A673 (cell line): ENCODE data around the gene TESK2. TPM values are rescaled to one million over a fixed set of nuclear protein-coding genes. Genes with fewer than 3 reads are reported as not detected.

ENCODE experiments used
- BruUV-seq: library from RNA; stranded (reverse); fragments of 400-500 nt; replicated peaks from 2 replicates; lab custom pipeline; 2021; lab: Mats Ljungman, UMichigan
- CTCF ChIA-PET: fragments of 300-600 bp; sonication (Branson Sonifier 250); formaldehyde crosslinking; loops from one replicate; lab custom pipeline; 2022; ENCODE audit warnings: antibody characterized with exemption; lab: Charles Lee
- POLR2A ChIA-PET: fragments of 300-600 bp; sonication (Branson Sonifier 250); formaldehyde crosslinking; loops from one replicate; lab custom pipeline; 2022; ENCODE audit warnings: antibody characterized with exemption; ENCODE audit not compliant: low non-redundant PET; lab: Charles Lee
- DNase-seq: peaks from one replicate; pipeline ENCODE4 v3.0.0-alpha.2; 2015; ENCODE audit warnings: low spot score
- H3K27ac ChIP-seq: fragments of 200-600 bp; sonication (generic); 2 replicates; pipeline ENCODE4 v1.5.1; 2016; ENCODE audit warnings: mixed run types, low read depth, mild to moderate bottlenecking, mixed read lengths, antibody characterized with exemption, low read length; ENCODE audit not compliant: poor library complexity, severe bottlenecking
- H3K27me3 ChIP-seq: fragments of 200-600 bp; sonication (generic); replicated peaks from 2 replicates; pipeline ENCODE4 v1.6.1; 2017; ENCODE audit warnings: mixed run types, low read depth, mild to moderate bottlenecking, mixed read lengths, antibody characterized with exemption, low read length; ENCODE audit not compliant: insufficient read depth, poor library complexity
- H3K36me3 ChIP-seq: fragments of 200-600 bp; sonication (generic); 2 replicates; pipeline ENCODE4 v1.6.1; 2016; ENCODE audit warnings: mixed run types, mild to moderate bottlenecking, mixed read lengths, antibody characterized with exemption, low read length; ENCODE audit not compliant: insufficient read depth, poor library complexity, severe bottlenecking
- H3K4me1 ChIP-seq: fragments of 200-600 bp; sonication (generic); 2 replicates; pipeline ENCODE4 v1.6.1; 2017; ENCODE audit warnings: mixed run types, mild to moderate bottlenecking, mixed read lengths, antibody characterized with exemption, low read length; ENCODE audit not compliant: insufficient read depth, poor library complexity, severe bottlenecking
- H3K4me3 ChIP-seq: fragments of 200-600 bp; sonication (generic); 2 replicates; pipeline ENCODE4 v1.5.1; 2016; ENCODE audit warnings: low read depth, mixed run types, mild to moderate bottlenecking, mixed read lengths, low read length; ENCODE audit not compliant: poor library complexity, severe bottlenecking
- H3K9me3 ChIP-seq: fragments of 200-600 bp; sonication (generic); 2 replicates; pipeline ENCODE4 v1.6.1; 2016; ENCODE audit warnings: mixed run types, low read depth, mild to moderate bottlenecking, mixed read lengths, antibody characterized with exemption, low read length; ENCODE audit not compliant: poor library complexity, severe bottlenecking
- EZH2 ChIP-seq: fragments of 200-600 bp; sonication (generic); IDR thresholded peaks from 2 replicates; pipeline ENCODE4 v1.6.1; 2017; ENCODE audit warnings: borderline replicate concordance, low read depth, mild to moderate bottlenecking, mixed read lengths, antibody characterized with exemption, low read length; ENCODE audit not compliant: poor library complexity, severe bottlenecking
- intact Hi-C: fragments of 100-400 bp; cut with micrococcal nuclease; formaldehyde crosslinking; loops from one replicate; pipeline ENCODE4 v1.10.0; 2022; ENCODE audit not compliant: unreplicated experiment
- total RNA-seq: library from RNA; stranded (reverse); gene quantifications from 2 replicates; pipeline ENCODE4 v1.2.3, GENCODE V29; 2021
- TF ChIP-seq, protein P1 (sequence below): fragments of 300-800, 200-600 bp; sonication (generic); conservative IDR thresholded peaks from 2 replicates; pipeline ENCODE4 v1.5.1; 2017; ENCODE audit warnings: low read depth, mild to moderate bottlenecking, antibody characterized with exemption, low read length, moderate library complexity, mixed read lengths

The TESK2 gene
- total RNA-seq, 1 experiment from 2014 or later: 0.75 TPM

DNA sequence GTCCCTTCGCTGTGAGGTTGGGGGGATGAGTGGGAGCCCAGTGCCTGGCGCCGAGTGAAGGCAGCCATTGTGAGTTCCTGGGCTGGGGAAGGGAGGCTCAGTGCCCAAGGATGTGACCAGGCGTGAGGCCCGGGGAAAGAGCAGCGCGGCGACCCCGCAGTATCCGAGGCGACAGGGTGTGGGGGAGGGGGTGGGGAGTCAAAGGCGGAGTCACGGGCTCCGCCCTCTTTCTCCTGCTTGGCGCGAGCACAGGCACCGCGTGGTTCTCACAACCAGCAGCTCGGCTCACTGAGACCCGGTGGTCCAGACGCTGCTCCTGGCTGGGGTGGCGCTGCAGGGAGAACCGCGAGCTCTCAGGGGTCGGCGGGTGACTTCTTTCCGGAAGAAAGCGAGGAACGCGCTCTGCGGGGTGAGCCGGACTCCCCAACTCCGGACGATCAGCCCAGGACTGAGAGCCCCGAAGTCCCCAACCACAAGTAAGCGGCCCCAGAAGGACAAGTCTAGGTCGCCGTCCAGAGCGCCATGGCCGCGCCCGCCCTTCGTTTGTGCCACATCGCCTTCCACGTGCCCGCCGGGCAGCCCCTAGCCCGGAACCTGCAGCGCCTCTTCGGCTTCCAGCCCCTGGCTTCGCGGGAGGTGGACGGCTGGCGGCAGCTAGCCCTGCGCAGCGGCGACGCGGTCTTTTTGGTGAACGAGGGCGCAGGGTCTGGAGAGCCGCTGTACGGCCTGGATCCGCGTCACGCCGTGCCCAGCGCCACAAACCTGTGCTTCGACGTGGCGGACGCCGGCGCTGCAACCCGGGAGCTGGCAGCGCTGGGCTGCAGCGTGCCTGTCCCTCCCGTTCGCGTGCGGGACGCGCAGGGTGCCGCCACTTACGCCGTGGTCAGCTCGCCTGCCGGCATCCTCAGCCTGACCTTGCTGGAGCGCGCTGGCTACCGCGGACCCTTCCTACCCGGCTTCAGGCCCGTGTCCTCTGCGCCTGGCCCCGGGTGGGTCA, 164.0 kb downstream of the TESK2 start, which contains the start of gene HPDL:
HPDL (plus strand) TSS at position 269 of the 997 bp plus-strand sequence; CDS start at position 523, 254 bp downstream.
- H3K36me3 ChIP-seq: no peaks in the 10 kb centered on the region
- intact Hi-C loops: no loop called here
- H3K4me3 ChIP-seq: peak within 1 kb of the TSS; percentile 33
- H3K4me1 ChIP-seq: peaks cover 26% of the 10 kb centered on the region
- DNase-seq: peak; percentile 71
- POLR2A ChIA-PET: no interaction called here
- no peaks in the 10 kb centered on the region for H3K27me3 ChIP-seq
- H3K27ac ChIP-seq: peak within 1 kb of the TSS; percentile 57
- no peak for TF ChIP-seq EZH2
- TF ChIP-seq, protein P1, sequence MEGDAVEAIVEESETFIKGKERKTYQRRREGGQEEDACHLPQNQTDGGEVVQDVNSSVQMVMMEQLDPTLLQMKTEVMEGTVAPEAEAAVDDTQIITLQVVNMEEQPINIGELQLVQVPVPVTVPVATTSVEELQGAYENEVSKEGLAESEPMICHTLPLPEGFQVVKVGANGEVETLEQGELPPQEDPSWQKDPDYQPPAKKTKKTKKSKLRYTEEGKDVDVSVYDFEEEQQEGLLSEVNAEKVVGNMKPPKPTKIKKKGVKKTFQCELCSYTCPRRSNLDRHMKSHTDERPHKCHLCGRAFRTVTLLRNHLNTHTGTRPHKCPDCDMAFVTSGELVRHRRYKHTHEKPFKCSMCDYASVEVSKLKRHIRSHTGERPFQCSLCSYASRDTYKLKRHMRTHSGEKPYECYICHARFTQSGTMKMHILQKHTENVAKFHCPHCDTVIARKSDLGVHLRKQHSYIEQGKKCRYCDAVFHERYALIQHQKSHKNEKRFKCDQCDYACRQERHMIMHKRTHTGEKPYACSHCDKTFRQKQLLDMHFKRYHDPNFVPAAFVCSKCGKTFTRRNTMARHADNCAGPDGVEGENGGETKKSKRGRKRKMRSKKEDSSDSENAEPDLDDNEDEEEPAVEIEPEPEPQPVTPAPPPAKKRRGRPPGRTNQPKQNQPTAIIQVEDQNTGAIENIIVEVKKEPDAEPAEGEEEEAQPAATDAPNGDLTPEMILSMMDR: no peak
- no peaks in the 10 kb centered on the region for H3K9me3 ChIP-seq
- no TSS peak for BruUV-seq
- CTCF ChIA-PET: interaction anchor here (1.1 kb wide), 1 partner anchor 23 kb away, joined by 10 read pairs; no protein-coding TSS in a partner anchor

DNA sequence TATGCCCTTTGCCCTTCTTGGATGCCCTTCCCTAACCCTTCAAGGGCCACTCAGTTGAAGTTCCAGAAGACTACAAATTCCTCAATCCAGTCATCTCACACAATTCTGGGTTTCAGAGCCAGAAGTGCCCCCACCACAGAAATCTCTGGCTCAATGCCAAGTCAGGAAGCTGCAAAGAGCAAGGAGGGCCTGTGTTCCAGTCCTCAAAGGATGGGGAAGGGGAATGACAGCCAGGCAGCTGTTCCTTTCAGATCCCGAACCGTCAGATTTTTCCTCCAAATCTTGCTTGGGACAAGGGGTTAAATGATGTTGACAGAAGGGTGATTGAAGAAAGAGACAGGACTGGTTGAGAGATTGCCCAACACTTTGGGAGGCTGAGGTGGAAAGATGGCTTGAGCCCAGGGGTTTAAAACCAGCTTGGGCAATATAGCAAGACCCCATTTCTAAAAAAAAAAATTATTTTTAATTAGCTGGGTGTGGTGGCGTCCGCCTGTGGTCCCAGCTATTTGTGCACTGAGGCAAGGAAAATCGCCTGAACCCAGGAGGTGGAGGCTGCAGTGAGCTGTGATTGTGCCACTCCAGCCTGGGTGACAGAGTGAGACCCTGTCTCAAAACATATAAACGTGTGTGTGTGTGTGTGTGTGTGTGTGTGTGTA, 165.0 kb downstream of the TESK2 start:
- no peak for DNase-seq
- H3K9me3 ChIP-seq: no peaks in the 10 kb centered on the region
- no peaks in the 10 kb centered on the region for H3K36me3 ChIP-seq
- no peaks in the 10 kb centered on the region for H3K27me3 ChIP-seq
- intact Hi-C loops: no loop called here
- BruUV-seq: no TSS peak
- peak overlapping the region; percentile 33 for H3K4me3 ChIP-seq
- no peak overlapping the region for H3K27ac ChIP-seq
- ChIA-PET POLR2A (no interaction called here), CTCF (no interaction called here)
- no peak for TF ChIP-seq EZH2
- TF ChIP-seq, protein P1: no peak
- H3K4me1 ChIP-seq: peaks cover 26% of the 10 kb centered on the region

- ChIA-PET CTCF (interaction anchor here (0.5 kb wide), 1 partner anchor 19 kb away, joined by 7 read pairs; no protein-coding TSS in a partner anchor), POLR2A (no interaction called here)
These were observed 168.4 kb downstream of the TESK2 start for GRCh38 chr1:45322486-45323040.

More at GRCh38 chr1:45322486-45323040, 168.4 kb downstream of the TESK2 start:
- TF ChIP-seq, protein P1: no peak
- no peak for TF ChIP-seq EZH2
- Histone ChIP-seq H3K36me3 (no peaks in the 10 kb centered on the region), H3K4me1 (peaks cover 11% of the 10 kb centered on the region), H3K27ac (no peak overlapping the region), H3K27me3 (no peaks in the 10 kb centered on the region), H3K9me3 (no peaks in the 10 kb centered on the region), H3K4me3 (no peak overlapping the region)
- intact Hi-C loops: no loop called here
- DNase-seq: no peak
- no TSS peak for BruUV-seq
